ENCODE results near the gene LHFPL6.

The LHFPL6 gene

GRCh38 chr13:39381456-39381855 lies 221.5 kb downstream of the LHFPL6 start:
- TF ChIP-seq REST (IDR thresholded peaks at IDR 0.05; ENCODE audit: insufficient read depth in 1 of 2, low read depth in 2 of 2, low read length in 2 of 2) (no peak), TAF1 (IDR thresholded peaks at IDR 0.05; ENCODE audit: borderline replicate concordance, insufficient read depth, low read length) (no peak), FOXP2 (optimal IDR thresholded peaks at IDR 0.05; ENCODE audit: borderline replicate concordance, extremely low read depth, extremely low read length, insufficient read depth) (no peak), SIN3A (IDR thresholded peaks at IDR 0.05; ENCODE audit: borderline replicate concordance, insufficient read depth, low read length) (no peak), POLR2AphosphoS5 (IDR thresholded peaks at IDR 0.05; ENCODE audit: low read depth, low read length) (no peak)

GRCh38 chr13:39379667-39380655 lies 223.0 kb downstream of the LHFPL6 start:
- TF ChIP-seq SIN3A (IDR thresholded peaks at IDR 0.05; ENCODE audit: borderline replicate concordance, insufficient read depth, low read length), result no peak
- no peak for TF ChIP-seq POLR2AphosphoS5 (IDR thresholded peaks at IDR 0.05; ENCODE audit: low read depth, low read length)
- TF ChIP-seq REST (IDR thresholded peaks at IDR 0.05; ENCODE audit: insufficient read depth in 1 of 2, low read depth in 2 of 2, low read length in 2 of 2), result no peak
- no peak for TF ChIP-seq FOXP2 (optimal IDR thresholded peaks at IDR 0.05; ENCODE audit: borderline replicate concordance, extremely low read depth, extremely low read length, insufficient read depth)
- TF ChIP-seq TAF1 (IDR thresholded peaks at IDR 0.05; ENCODE audit: borderline replicate concordance, insufficient read depth, low read length), result no peak

GRCh38 chr13:39379118-39379517 lies 223.9 kb downstream of the LHFPL6 start:
- TF ChIP-seq FOXP2 (optimal IDR thresholded peaks at IDR 0.05; ENCODE audit: borderline replicate concordance, extremely low read depth, extremely low read length, insufficient read depth) (no peak), TAF1 (IDR thresholded peaks at IDR 0.05; ENCODE audit: borderline replicate concordance, insufficient read depth, low read length) (no peak), REST (IDR thresholded peaks at IDR 0.05; ENCODE audit: insufficient read depth in 1 of 2, low read depth in 2 of 2, low read length in 2 of 2) (no peak), SIN3A (IDR thresholded peaks at IDR 0.05; ENCODE audit: borderline replicate concordance, insufficient read depth, low read length) (no peak), POLR2AphosphoS5 (IDR thresholded peaks at IDR 0.05; ENCODE audit: low read depth, low read length) (no peak)

GRCh38 chr13:39378306-39378705 lies 224.7 kb downstream of the LHFPL6 start:
- TF ChIP-seq TAF1 (IDR thresholded peaks at IDR 0.05; ENCODE audit: borderline replicate concordance, insufficient read depth, low read length) (no peak), FOXP2 (optimal IDR thresholded peaks at IDR 0.05; ENCODE audit: borderline replicate concordance, extremely low read depth, extremely low read length, insufficient read depth) (no peak), SIN3A (IDR thresholded peaks at IDR 0.05; ENCODE audit: borderline replicate concordance, insufficient read depth, low read length) (no peak), POLR2AphosphoS5 (IDR thresholded peaks at IDR 0.05; ENCODE audit: low read depth, low read length) (no peak), REST (IDR thresholded peaks at IDR 0.05; ENCODE audit: insufficient read depth in 1 of 2, low read depth in 2 of 2, low read length in 2 of 2) (no peak)
